ENCODE measurements around the gene ZNF746. TPM values are rescaled to one million over a fixed set of nuclear protein-coding genes. Genes with fewer than 3 reads are reported as not detected.

ZNF746 gene
- total and polyA plus RNA-seq, 7 experiments from 2014 or later = 7.6 to 32.0 (median 24.0) TPM

DNA sequence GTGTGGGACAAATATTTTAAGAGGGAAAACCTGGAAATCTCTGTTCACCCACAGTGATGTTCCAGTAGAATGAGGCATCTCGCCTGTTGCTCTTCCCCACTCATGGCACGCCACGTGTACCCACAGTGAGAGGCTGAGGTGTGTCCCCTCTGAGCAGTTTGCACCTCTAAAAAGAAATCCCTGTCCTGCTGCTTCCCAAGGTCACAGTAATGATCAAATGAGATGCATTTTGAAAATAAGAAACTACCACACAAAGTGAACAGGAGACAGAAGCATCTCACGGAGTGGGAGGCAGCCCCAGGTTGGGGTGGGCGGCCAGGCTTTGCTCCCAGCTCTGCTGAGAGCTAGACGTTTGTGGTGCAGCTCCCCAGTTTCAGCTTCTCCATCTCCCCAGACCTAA lies 24.4 kb downstream of the ZNF746 start:
- H3K4me3 ChIP-seq (ENCODE audit: low read length) = no peak overlapping the region
- Mint-ChIP-seq H3K4me1 (peaks cover 0 to 5% (median 0%) of the 10 kb centered on the region in 7 donors), H3K36me3 (peaks cover 4 to 61% (median 41%) of the 10 kb centered on the region in 5 donors), H3K27ac (no peak overlapping the region), H3K9me3 (peaks cover 0 to 1% (median 0%) of the 10 kb centered on the region in 11 donors), H3K4me3 (no peak overlapping the region), H3K27me3 (no peaks in the 10 kb centered on the region)
- ChIA-PET POLR2A (no interaction called here), CTCF (no interaction called here)
- DNase-seq (peak in 1 of 9 donors; percentile 6), ATAC-seq (no peak)
- intact Hi-C loops (cut with micrococcal nuclease) = no loop called here
- no peak overlapping the region for H3K27ac ChIP-seq (ENCODE audit: low read depth, low read length)
- H3K36me3 ChIP-seq (ENCODE audit: control insufficient read depth in 2 of 3, insufficient read depth in 3 of 3, low read length in 3 of 3) = peaks cover 0 to 56% (median 6%) of the 10 kb centered on the region in 3 experiments
- H3K4me1 ChIP-seq (ENCODE audit: control insufficient read depth in 2 of 2, insufficient read depth in 2 of 2, low read length in 2 of 2) = no peaks in the 10 kb centered on the region
- no peaks in the 10 kb centered on the region for H3K27me3 ChIP-seq (ENCODE audit: control insufficient read depth in 2 of 2, insufficient read depth in 2 of 2, low read length in 2 of 2)
- H3K9me3 ChIP-seq (ENCODE audit: control insufficient read depth in 2 of 3, low read length in 3 of 3) = no peaks in the 10 kb centered on the region

DNA sequence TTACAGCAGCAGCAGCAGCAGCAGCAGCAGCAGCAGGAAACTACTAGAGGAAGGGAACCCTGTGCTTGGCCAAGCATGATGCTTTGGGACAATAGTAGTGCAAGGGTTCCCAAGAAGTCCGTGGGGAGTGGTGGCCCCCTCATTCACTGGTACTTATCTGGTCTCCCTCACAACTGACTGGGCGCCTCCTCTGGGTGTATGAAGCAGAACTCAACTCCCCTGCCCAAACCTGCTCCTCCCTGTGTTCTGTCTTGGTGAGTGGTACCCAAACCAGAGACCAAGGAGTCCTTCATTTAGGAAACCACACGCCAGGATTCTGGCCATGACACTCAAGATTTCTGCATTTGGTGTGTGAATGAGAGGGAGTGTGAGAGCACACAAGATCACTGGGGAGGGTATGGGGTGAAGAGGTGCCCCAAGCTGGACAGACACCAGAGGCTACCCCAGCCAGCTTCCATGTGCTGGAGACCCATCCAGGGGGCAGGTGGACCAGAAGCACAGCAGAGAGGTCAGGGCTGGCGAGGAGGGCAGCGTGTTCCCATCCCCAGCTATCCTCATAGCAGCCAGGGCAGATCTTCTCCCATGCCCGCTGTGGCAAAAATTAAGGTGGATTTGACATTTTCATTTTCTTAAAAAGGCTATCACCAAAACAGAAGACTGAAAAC lies 26.2 kb downstream of the ZNF746 start:
- Histone ChIP-seq H3K4me3 (ENCODE audit: low read length) (no peak overlapping the region), H3K4me1 (ENCODE audit: control insufficient read depth in 2 of 2, insufficient read depth in 2 of 2, low read length in 2 of 2) (no peaks in the 10 kb centered on the region), H3K36me3 (ENCODE audit: control insufficient read depth in 2 of 3, insufficient read depth in 3 of 3, low read length in 3 of 3) (peaks cover 0 to 38% (median 1%) of the 10 kb centered on the region in 3 experiments), H3K27ac (ENCODE audit: low read depth, low read length) (no peak overlapping the region), H3K9me3 (ENCODE audit: control insufficient read depth in 2 of 3, low read length in 3 of 3) (no peaks in the 10 kb centered on the region), H3K27me3 (ENCODE audit: control insufficient read depth in 2 of 2, insufficient read depth in 2 of 2, low read length in 2 of 2) (no peaks in the 10 kb centered on the region)
- H3K4me3 Mint-ChIP-seq = no peak overlapping the region
- peak overlapping the region in 1 of 9 donors; percentile 41 for H3K27ac Mint-ChIP-seq
- ATAC-seq = no peak
- intact Hi-C loops (cut with micrococcal nuclease) = no loop called here
- POLR2A ChIA-PET = no interaction called here
- H3K27me3 Mint-ChIP-seq = peaks cover 0 to 5% (median 0%) of the 10 kb centered on the region in 5 donors
- DNase-seq = no peak
- H3K36me3 Mint-ChIP-seq = peaks cover 4 to 45% (median 33%) of the 10 kb centered on the region in 5 donors
- peaks cover 0 to 1% (median 0%) of the 10 kb centered on the region in 11 donors for H3K9me3 Mint-ChIP-seq
- H3K4me1 Mint-ChIP-seq = peaks cover 0 to 5% (median 0%) of the 10 kb centered on the region in 7 donors
- CTCF ChIA-PET = no interaction called here

DNA sequence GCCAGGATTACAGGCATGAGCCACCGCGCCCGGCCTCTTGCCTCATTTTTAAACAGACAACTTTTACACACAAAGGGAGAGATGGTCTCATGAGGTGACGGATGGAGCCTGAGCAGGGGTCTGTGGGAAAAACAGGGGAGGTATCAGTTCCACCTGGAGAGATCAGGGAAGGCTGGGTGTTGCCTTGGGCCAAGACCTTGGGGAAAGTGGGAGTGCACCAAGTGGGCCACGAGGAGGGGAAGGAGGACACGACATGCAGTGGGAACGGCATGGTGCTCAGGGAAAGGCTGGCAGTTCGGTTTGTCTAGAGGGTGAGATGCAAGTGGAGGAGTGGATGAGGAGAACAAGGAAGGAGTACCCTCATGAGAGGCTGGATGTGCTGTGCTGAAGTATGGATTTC lies 27.8 kb downstream of the ZNF746 start:
- H3K27ac Mint-ChIP-seq = no peak overlapping the region
- Histone ChIP-seq H3K9me3 (ENCODE audit: control insufficient read depth in 2 of 3, low read length in 3 of 3) (no peaks in the 10 kb centered on the region), H3K27ac (ENCODE audit: low read depth, low read length) (no peak overlapping the region), H3K36me3 (ENCODE audit: control insufficient read depth in 2 of 3, insufficient read depth in 3 of 3, low read length in 3 of 3) (peaks cover 0 to 23% (median 0%) of the 10 kb centered on the region in 3 experiments), H3K27me3 (ENCODE audit: control insufficient read depth in 2 of 2, insufficient read depth in 2 of 2, low read length in 2 of 2) (no peaks in the 10 kb centered on the region), H3K4me1 (ENCODE audit: control insufficient read depth in 2 of 2, insufficient read depth in 2 of 2, low read length in 2 of 2) (no peaks in the 10 kb centered on the region), H3K4me3 (ENCODE audit: low read length) (no peak overlapping the region)
- intact Hi-C loops (cut with micrococcal nuclease) = no loop called here
- no peak for DNase-seq
- peaks cover 0 to 4% (median 0%) of the 10 kb centered on the region in 11 donors for H3K9me3 Mint-ChIP-seq
- H3K4me3 Mint-ChIP-seq = no peak overlapping the region
- peaks cover 0 to 9% (median 7%) of the 10 kb centered on the region in 5 donors for H3K27me3 Mint-ChIP-seq
- POLR2A ChIA-PET = no interaction called here
- H3K36me3 Mint-ChIP-seq = peaks cover 4 to 37% (median 26%) of the 10 kb centered on the region in 5 donors
- ATAC-seq = no peak
- no peaks in the 10 kb centered on the region for H3K4me1 Mint-ChIP-seq
- CTCF ChIA-PET = no interaction called here

DNA sequence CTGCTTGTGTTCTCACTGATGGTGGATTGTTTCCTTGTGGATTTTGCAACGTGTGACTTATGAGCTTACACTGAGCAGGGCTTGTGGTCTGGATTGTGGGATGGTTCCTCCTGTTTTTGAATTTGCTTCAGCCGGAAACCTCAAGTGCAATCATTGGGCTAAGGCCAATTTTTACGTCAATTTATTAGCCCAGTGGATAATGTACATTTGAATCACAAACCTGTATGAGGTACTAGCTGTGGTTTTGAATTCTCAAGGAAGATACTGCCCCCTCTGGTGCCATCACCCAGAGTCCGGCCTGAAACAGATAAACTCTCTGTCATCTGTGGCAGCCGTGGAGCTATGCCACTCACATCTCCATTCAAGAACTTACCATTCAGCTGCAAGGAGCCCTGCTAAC lies 29.4 kb downstream of the ZNF746 start:
- Mint-ChIP-seq H3K27ac (no peak overlapping the region), H3K4me1 (no peaks in the 10 kb centered on the region), H3K27me3 (peaks cover 4 to 17% (median 12%) of the 10 kb centered on the region in 5 donors), H3K4me3 (no peak overlapping the region), H3K36me3 (peaks cover 4 to 27% (median 21%) of the 10 kb centered on the region in 5 donors), H3K9me3 (peaks cover 0 to 4% (median 0%) of the 10 kb centered on the region in 11 donors)
- Histone ChIP-seq H3K27me3 (ENCODE audit: control insufficient read depth in 2 of 2, insufficient read depth in 2 of 2, low read length in 2 of 2) (no peaks in the 10 kb centered on the region), H3K4me1 (ENCODE audit: control insufficient read depth in 2 of 2, insufficient read depth in 2 of 2, low read length in 2 of 2) (no peaks in the 10 kb centered on the region), H3K9me3 (ENCODE audit: control insufficient read depth in 2 of 3, low read length in 3 of 3) (no peaks in the 10 kb centered on the region), H3K27ac (ENCODE audit: low read depth, low read length) (no peak overlapping the region), H3K4me3 (ENCODE audit: low read length) (no peak overlapping the region), H3K36me3 (ENCODE audit: control insufficient read depth in 2 of 3, insufficient read depth in 3 of 3, low read length in 3 of 3) (peaks cover 0 to 9% (median 0%) of the 10 kb centered on the region in 3 experiments)
- ATAC-seq (no peak), DNase-seq (no peak)
- POLR2A ChIA-PET = no interaction called here
- CTCF ChIA-PET = no interaction called here
- intact Hi-C loops (cut with micrococcal nuclease) = no loop called here

DNA sequence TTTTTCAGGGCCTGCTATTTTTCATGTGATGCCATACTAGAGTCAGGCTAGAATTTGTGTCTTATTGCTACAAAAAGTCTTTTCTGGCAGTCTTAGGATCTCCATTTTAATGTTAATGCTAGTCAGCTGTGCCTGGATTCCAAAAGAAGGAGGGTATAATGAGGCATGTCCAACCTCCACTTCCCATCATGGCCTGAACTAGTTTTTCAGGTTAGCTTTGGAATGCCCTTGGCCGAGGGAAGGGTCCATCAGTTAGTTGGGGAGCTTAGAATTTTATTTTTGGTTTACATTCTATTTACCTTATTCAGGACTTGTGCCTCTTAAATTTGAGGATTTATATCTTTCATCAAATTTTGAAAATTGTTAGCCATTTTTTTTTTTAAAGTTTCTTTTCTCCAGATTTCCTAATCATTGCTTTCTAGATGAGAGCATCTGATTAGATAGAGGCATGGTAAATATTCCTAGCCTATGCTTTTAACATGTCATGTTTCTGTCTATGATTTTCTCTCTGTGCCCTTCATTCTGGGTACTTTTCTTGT lies 30.2 kb downstream of the ZNF746 start:
- Mint-ChIP-seq H3K36me3 (peaks cover 4 to 19% (median 14%) of the 10 kb centered on the region in 5 donors), H3K4me3 (no peak overlapping the region), H3K27ac (no peak overlapping the region), H3K27me3 (peaks cover 4 to 19% (median 12%) of the 10 kb centered on the region in 5 donors), H3K4me1 (peaks cover 0 to 2% (median 0%) of the 10 kb centered on the region in 7 donors), H3K9me3 (peaks cover 0 to 4% (median 0%) of the 10 kb centered on the region in 11 donors)
- no peak for ATAC-seq
- Histone ChIP-seq H3K27me3 (ENCODE audit: control insufficient read depth in 2 of 2, insufficient read depth in 2 of 2, low read length in 2 of 2) (no peaks in the 10 kb centered on the region), H3K4me3 (ENCODE audit: low read length) (no peak overlapping the region), H3K9me3 (ENCODE audit: control insufficient read depth in 2 of 3, low read length in 3 of 3) (no peaks in the 10 kb centered on the region), H3K27ac (ENCODE audit: low read depth, low read length) (no peak overlapping the region), H3K4me1 (ENCODE audit: control insufficient read depth in 2 of 2, insufficient read depth in 2 of 2, low read length in 2 of 2) (no peaks in the 10 kb centered on the region), H3K36me3 (ENCODE audit: control insufficient read depth in 2 of 3, insufficient read depth in 3 of 3, low read length in 3 of 3) (peaks cover 0 to 2% (median 0%) of the 10 kb centered on the region in 3 experiments)
- CTCF ChIA-PET = interaction anchor here (0.6 kb wide), 1 partner anchor 86 kb away, joined by 3 read pairs; no protein-coding TSS in a partner anchor
- DNase-seq = no peak
- POLR2A ChIA-PET = interaction anchor here (0.6 kb wide), 1 partner anchor 69 kb away, joined by 5 read pairs; no protein-coding TSS in a partner anchor
- intact Hi-C loops (cut with micrococcal nuclease) = no loop called here

DNA sequence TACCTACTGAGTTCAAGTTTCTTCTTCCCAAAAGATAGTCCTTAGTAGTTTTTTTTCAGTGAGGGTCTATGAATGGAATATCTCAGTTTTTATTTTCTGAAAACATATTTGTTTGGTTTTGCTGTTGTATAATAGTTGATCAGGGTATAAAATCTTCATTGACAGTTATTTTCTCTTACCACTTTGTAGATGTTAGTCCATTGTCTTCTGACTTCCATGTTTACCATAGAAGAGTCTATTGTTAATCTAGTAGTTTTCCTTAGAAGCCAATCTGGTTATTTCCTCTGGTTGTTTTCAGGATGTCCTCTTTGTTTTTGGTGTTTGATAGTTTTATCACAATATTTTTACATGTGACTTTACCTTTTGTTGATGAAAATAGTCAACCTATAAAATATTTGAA lies 31.2 kb downstream of the ZNF746 start:
- Mint-ChIP-seq H3K4me1 (peaks cover under 1 to 8% (median 1%) of the 10 kb centered on the region in 7 donors), H3K27ac (no peak overlapping the region), H3K9me3 (peaks cover 0 to 4% (median 0%) of the 10 kb centered on the region in 11 donors), H3K27me3 (peaks cover 4 to 26% (median 12%) of the 10 kb centered on the region in 5 donors), H3K36me3 (peaks cover 4 to 14% (median 11%) of the 10 kb centered on the region in 5 donors), H3K4me3 (no peak overlapping the region)
- intact Hi-C loops (cut with micrococcal nuclease) = no loop called here
- Histone ChIP-seq H3K4me1 (ENCODE audit: control insufficient read depth in 2 of 2, insufficient read depth in 2 of 2, low read length in 2 of 2) (no peaks in the 10 kb centered on the region), H3K4me3 (ENCODE audit: low read length) (no peak overlapping the region), H3K27ac (ENCODE audit: low read depth, low read length) (no peak overlapping the region), H3K9me3 (ENCODE audit: control insufficient read depth in 2 of 3, low read length in 3 of 3) (no peaks in the 10 kb centered on the region), H3K36me3 (ENCODE audit: control insufficient read depth in 2 of 3, insufficient read depth in 3 of 3, low read length in 3 of 3) (no peaks in the 10 kb centered on the region), H3K27me3 (ENCODE audit: control insufficient read depth in 2 of 2, insufficient read depth in 2 of 2, low read length in 2 of 2) (no peaks in the 10 kb centered on the region)
- CTCF ChIA-PET = no interaction called here
- ATAC-seq = no peak
- POLR2A ChIA-PET = interaction anchor here (0.6 kb wide), 1 partner anchor 70 kb away, joined by 5 read pairs; no protein-coding TSS in a partner anchor
- DNase-seq = no peak
